Embryonic facial prominence (tissue), 1 donor: ENCODE data around the gene GRIK3.

Source experiments
- DNase-seq: peaks from one replicate; pipeline ENCODE4 v3.0.0-alpha.2; 2016; ENCODE audit errors: extremely low spot score

The GRIK3 gene

DNA sequence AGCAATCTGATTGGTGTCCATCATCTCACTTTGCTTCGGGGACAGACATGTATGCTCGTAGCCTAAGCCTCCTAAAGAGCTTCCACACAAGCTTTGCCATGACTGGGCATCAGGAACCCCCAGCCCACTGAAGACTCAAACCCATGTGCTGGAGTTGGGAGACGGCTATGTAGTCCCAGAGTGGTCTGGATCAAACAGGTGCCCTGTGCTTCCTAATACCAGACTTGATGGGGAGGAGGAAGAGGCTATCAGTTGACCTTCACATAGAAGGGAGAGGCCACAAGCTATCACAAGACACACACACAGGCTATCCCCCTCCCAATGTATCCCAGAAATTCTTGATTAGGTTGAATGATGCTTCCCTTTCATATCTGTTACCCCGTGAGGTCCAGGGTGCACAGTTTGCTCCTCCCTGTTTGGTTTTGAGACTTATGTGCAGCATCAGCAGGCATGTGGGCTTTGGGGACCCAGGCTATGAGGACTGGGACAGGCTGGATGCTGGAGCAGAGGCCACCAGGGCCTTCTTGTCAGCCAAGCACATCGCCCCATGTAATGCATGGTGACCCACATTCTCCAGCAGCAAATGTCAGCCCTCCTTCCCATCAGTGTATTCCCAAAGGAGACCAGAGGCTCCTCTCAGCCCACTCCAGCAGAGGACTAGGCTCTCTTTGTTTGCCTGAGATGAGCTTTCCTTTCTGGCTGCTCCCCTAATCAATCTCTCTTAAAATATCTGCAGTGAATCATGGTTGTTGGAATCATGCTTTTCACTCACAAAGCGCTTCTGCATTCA lies 159.8 kb downstream of the GRIK3 start:
- DNase-seq, result no peak

DNA sequence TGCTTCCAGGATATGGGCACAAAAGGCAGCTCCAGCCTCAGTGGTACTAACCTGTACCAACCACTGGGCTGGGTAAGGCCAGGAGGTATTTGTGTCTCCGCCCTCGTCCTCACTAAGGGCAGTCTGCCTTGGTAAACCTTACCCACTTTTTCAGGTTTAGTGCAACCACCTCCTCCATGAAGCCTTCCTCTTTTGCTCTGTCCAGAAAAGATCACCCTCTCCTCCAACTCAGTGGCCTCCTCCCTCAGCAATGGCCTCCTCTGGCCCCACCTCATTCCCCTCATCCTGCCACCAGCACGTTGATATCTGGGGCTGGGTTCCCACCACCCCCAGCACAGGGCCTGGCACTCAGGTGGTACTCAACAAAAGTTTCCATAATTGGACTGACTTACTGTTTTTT lies 161.5 kb downstream of the GRIK3 start:
- no peak for DNase-seq

DNA sequence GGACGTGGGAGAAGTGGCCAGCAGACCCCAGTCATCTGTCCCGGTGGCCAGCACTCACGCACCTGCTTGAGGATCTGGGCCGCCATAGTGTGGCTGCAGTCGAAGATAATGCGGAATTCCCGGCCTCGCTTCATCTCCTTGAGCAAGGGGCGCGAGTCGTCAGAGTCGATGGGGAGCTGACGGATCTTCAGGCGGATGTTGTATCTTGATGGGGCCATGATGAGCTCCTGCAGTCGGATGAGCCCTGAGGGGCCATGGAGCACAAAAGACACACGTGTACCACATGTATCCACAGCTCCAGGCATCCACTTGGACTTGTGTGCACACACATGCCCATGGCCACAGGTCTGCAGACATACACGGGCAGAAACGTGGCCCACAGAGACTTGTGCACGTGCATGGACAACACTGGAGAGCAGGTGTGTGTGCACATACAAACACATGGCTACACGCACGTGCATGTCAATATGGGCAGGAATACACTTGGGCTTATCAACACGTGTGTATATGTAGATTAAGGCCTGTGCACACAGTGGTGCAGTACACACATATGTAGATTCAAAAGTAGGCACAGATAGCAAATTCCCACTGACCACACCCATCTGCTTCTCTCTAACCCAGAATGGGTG lies 162.1 kb downstream of the GRIK3 start:
- DNase-seq, result no peak

DNA sequence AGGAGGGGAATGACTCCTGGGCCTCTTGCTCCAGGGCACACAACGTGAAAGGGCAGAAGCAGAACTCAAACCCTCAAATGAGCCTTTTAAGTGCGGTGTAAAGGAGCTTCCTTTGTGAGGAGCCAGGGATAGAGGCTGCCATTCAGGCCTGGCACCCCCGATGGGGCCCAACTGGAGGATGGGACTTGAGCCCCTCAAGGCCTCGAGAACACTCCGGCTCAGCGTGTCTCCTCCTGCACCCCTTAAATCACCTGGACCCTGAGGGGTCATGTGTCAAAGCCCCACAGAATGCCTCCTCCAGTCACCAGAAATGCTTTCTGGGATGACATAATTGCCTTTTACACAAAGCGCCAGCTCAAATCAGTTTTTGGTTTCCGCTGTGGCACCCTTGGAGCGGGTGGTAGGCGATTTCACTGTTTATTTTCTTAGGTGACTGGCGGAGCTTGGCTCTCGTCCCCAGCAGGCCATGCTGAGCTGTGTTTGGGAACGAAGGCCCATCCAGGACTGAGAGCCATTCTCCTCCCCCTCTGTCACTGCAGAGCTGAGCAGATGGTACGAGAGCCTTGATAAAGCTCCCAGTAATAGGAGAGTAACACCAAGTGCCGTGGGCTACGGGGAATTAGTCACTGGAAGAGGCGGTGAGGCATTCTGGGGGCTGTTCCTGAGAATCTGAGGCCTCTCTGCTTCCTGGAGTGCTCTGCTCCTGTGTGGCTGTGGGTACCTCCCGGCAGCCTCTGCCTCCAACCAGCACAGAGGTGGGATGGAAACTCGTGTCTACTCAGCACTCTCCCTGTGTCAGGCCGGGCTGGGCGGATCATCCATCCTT lies 163.0 kb downstream of the GRIK3 start:
- DNase-seq, result no peak

- DNase-seq, result no peak
These were observed 164.5 kb downstream of the GRIK3 start for GRCh38 chr1:36869826-36870225.

GRCh38 chr1:36869054-36869453 lies 165.3 kb downstream of the GRIK3 start:
- no peak for DNase-seq

DNA sequence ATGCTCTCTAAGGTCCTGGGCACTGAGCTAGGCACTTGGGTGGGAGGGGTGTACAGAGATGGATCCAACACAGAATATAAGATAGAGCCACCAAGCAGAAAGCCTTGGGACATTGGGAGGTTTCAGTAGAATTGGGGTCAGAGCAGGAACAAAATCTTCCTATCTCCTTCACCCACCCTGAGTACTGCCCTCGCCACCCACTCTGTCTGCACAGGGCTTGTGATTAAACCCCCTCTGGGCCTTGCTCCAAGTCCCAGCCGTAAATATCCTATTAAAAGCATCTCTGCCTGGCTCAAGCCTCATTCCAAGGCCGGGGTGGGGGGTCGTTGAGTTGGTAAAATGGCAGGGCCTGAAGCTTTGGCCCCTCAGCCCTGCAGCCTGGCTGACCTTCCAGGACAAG lies 166.7 kb downstream of the GRIK3 start:
- no peak for DNase-seq

DNA sequence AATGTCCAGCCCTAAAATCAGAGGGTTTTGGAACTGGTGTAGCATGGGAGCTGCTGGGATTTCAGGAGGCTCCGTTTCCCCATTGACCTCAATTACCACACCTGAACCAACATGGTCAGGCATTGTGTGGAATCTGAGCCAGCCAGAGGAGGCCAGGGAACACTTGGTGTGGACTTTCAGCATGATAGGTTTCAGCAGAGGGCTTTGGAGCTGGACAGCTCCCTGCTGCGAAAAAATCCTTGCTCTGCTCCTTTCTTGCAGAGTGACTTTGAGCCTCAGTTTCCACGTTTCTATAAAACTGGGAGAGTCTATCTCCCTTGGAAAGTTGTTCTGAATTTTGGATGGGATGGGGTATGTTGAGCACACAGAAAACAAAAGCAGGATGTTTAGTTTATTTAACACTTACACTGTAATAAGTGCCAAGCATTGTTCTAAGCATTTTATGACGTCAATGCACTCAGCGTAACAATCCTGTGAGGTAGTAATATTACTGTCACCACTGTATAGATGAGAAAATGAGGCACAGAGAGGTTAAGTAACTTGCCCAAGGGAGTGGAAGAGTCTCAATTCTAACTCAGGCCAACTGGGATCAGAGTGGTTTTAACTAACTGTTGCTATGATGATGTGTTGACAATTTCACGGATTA lies 168.0 kb downstream of the GRIK3 start:
- DNase-seq, result no peak

GRCh38 chr1:36865602-36865900 lies 168.8 kb downstream of the GRIK3 start:
- DNase-seq, result no peak

GRCh38 chr1:36864823-36865601 lies 169.3 kb downstream of the GRIK3 start:
- no peak for DNase-seq

GRCh38 chr1:36864182-36864822 lies 170.0 kb downstream of the GRIK3 start:
- no peak for DNase-seq

- no peak for DNase-seq
These were observed 170.8 kb downstream of the GRIK3 start for GRCh38 chr1:36863500-36863899.

DNA sequence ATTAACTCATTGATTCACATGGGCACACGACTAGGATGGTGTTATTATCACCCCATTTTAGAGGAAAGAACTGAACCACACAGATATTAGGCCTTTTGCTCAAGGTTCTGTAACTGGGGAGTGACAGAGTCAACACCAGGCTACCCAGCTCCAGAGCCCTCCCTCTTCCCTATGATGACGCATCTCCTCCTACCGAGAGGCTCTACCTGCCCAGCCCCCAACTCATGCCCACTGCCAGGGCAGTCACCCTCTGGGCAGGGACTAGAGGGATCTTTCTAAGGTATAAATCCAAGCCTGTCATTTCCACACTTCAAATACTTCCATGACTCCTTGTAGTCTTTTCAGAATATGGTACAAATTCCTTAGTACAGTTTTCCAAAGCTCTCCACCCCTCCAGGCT lies 171.3 kb downstream of the GRIK3 start:
- DNase-seq, result no peak

DNA sequence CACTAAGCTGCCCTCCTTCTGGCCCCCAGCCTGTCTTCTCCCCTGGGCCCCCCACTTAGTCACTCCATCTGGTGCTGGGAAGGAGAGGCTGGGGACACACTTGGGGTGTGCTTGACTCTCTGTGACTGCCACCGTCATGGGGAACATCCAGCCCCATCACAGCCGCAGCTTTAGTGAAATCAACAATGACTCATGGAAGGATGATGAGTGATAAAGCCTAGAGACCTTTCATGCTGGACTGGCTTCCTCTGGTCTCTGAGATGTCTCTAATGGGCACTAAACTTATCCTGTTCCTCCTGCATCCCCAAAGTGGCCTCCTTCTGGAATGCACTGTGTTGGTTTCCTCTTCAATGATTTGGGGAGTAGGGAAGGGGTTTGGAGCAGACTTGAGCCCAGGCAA lies 172.9 kb downstream of the GRIK3 start:
- DNase-seq, result no peak

DNA sequence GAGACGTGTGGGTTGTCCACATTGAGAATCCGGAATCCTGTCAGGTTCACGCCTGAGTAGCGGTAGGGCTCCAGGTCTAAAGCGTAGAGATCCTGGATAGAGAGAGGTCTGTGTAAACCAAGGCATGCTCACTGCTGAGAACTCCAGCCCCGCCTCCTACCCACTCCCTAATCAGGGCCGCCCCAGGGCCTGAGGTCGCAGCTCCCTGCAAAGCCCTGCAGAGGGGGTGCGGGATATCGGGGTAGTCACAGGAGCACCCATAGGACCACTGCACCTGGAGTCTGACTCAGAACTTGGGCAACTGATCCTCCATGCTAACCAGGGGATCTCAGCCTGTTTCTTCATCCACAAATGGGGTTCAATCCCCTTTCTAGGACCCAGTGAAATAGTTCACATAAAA lies 174.4 kb downstream of the GRIK3 start:
- DNase-seq, result no peak

DNA sequence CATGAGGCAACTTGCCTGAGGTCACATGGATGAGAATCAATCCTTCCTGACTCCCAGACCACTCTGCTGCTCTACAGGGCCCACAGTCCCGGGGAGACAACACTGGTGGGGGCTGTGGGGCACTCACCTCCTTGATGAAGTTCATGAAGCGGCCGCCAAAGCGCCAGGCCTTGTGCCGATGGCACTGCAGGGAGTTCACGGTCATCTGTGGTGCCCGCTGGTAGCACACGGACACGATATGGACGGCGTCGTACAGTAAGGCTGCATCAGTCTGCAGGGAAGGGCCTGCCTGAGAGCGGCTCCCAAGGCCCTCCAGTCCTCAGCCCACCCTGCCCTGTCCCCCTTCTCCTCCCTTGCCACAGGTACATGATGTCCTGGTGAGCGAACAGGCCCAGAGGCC lies 175.3 kb downstream of the GRIK3 start:
- DNase-seq, result no peak

DNA sequence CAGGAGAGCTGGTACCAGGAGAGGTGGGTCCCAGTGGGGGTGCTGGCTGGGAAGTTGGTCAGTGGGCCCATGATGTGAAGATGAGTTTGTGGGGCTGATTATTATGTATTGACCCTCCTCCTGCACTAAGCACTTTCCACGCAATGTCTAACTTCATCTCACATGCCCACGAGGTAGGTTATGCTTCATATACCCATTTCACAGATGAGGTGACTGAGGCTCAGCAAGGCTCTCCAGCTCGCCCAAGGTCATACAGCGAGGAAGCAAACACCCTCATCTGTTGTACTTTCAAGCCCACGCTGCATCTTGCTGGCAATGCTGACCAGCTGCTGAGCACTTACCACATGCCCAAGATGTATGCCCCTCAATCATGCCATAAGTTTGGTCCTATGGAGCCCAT lies 175.8 kb downstream of the GRIK3 start:
- DNase-seq, result no peak

DNA sequence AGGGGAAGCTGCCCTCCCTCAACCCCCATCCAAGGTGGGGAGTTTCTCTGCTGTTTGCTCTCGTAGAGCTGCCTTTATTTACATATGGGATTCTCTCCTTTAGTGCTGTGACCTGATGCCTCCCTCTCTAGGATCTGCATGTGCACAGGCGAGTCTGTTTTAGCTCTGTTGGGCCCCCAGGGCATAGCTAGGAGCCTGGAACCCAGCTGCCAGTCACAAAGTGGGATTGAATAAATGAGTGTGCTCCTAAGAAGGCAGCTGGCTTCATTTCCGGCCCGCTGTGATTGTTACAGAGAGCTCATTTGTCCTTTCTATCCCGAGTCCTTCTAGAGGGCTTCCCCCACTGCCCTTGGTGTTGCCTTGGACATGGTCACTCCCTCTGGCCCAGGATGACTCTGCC lies 176.6 kb downstream of the GRIK3 start:
- no peak for DNase-seq

GRCh38 chr1:36855699-36856494 lies 178.4 kb downstream of the GRIK3 start:
- no peak for DNase-seq

DNA sequence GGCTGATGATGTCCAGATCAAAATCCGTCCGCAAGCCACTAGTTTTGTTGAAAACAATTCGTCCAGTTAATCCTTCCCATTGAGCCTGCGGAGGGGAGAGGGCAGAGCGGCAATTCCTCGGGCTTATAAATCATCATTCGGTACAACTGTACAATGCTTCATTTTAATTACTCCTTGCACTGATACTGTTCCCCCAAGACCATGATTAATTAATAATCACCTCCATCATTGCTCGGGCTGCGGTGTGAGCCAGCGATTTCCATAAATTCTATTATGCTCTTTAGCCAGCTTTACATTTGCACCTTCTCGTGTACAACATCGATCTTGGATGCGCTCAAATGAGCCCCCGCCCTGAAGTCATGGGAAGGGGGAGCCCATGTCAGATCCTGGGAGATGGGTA lies 180.7 kb downstream of the GRIK3 start:
- no peak for DNase-seq
